SK-N-SH (cell line): Measurements from ENCODE around the gene VCAN. TPM values are rescaled to one million over a fixed set of nuclear protein-coding genes. Genes with fewer than 3 reads are reported as not detected.
A peak's percentile ranks its signal among the peaks of the same experiment; 100 is the strongest.

Experiments
- CTCF ChIA-PET: fragments of 300-600, 350-600 bp; formaldehyde crosslinking; extraction: SDS; loops from one replicate; lab custom pipeline; 2021; lab: Yijun Ruan, JAX
- POLR2A ChIA-PET: fragments of 350-600 bp; sonication (Branson Sonifier 250); formaldehyde crosslinking; extraction: SDS; loops from one replicate; lab custom pipeline; 2020; ENCODE audit warnings: antibody characterized with exemption, inconsistent platforms; lab: Yijun Ruan, JAX
- DNase-seq: peaks from one replicate; pipeline ENCODE4 v3.0.0; 2012
- H2AFZ ChIP-seq: fragments of 200-600 bp; sonication (generic); 2 replicates; pipeline ENCODE4 v1.8.1; 2016; ENCODE audit warnings: antibody characterized with exemption, mild to moderate bottlenecking, low read depth
- H3F3A ChIP-seq: fragments of 200-600 bp; sonication (generic); replicated peaks from 2 replicates; pipeline ENCODE3; 2016; ENCODE audit warnings: antibody characterized with exemption, mild to moderate bottlenecking; ENCODE audit not compliant: insufficient read depth
- H3K27ac ChIP-seq, 2 experiments: fragments of 200-500 bp in 1 of 2; fragments of 200-600 bp in 1 of 2; sonication (Bioruptor generic) in 1 of 2; sonication (generic), shearing (Covaris generic) in 1 of 2; 2 replicates each; pipeline versions ENCODE4 v1.5.1 to v1.6.1; 2014 to 2016; ENCODE audit warnings: low read depth in 2 of 2, inconsistent platforms in 1 of 2, low read length in 1 of 2, mild to moderate bottlenecking in 1 of 2, mixed read lengths in 1 of 2
- H3K27me3 ChIP-seq: fragments of 200-600 bp; sonication (generic), shearing (Covaris generic); 2 replicates; pipeline ENCODE4 v1.6.1; 2016; ENCODE audit warnings: mixed run types; ENCODE audit not compliant: insufficient read depth
- H3K36me3 ChIP-seq, 2 experiments: fragments of 200-500 bp in 1 of 2; fragments of 200-600 bp in 1 of 2; sonication (Bioruptor generic) in 1 of 2; sonication (generic) in 1 of 2; replicated peaks in 1 of 2; 2 replicates each; pipeline versions ENCODE3 to v1.5.1; 2014 to 2016; ENCODE audit warnings: low read length in 1 of 2, mild to moderate bottlenecking in 1 of 2; ENCODE audit not compliant: insufficient read depth in 2 of 2, control insufficient read depth in 1 of 2
- H3K4me1 ChIP-seq, 2 experiments: fragments of 200-500 bp in 1 of 2; fragments of 200-600 bp in 1 of 2; sonication (Bioruptor generic) in 1 of 2; sonication (generic), shearing (Covaris generic) in 1 of 2; 2 replicates each; pipeline versions ENCODE4 v1.5.1 to v1.6.1; 2014 to 2016; ENCODE audit warnings: low read depth in 1 of 2, low read length in 1 of 2, mixed run types in 1 of 2; ENCODE audit not compliant: insufficient read depth in 2 of 2, control insufficient read depth in 1 of 2
- H3K4me2 ChIP-seq: fragments of 200-600 bp; sonication (generic), shearing (Covaris generic); 2 replicates; pipeline ENCODE4 v1.6.1; 2017; ENCODE audit warnings: mixed run types
- H3K4me3 ChIP-seq, 2 experiments: fragments of 200-500 bp in 1 of 2; fragments of 200-600 bp in 1 of 2; sonication (Bioruptor generic) in 1 of 2; sonication (generic), shearing (Covaris generic) in 1 of 2; 2 replicates each; pipeline versions ENCODE4 v1.5.1 to v1.8.1; 2014 to 2016; ENCODE audit warnings: low read depth in 2 of 2, inconsistent platforms in 1 of 2, low read length in 1 of 2, mild to moderate bottlenecking in 1 of 2, mixed read lengths in 1 of 2, moderate library complexity in 1 of 2
- H3K79me2 ChIP-seq: fragments of 200-600 bp; sonication (generic); 2 replicates; pipeline ENCODE4 v1.8.1; 2017; ENCODE audit warnings: mild to moderate bottlenecking; ENCODE audit not compliant: insufficient read depth
- H3K9ac ChIP-seq: fragments of 200-600 bp; sonication (generic); 2 replicates; pipeline ENCODE4 v1.6.1; 2017; ENCODE audit warnings: mixed run types
- H3K9me2 ChIP-seq: fragments of 200-600 bp; sonication (generic); 2 replicates; pipeline ENCODE4 v1.6.1; 2017; ENCODE audit warnings: mixed run types
- H3K9me3 ChIP-seq: fragments of 200-600 bp; sonication (generic); 2 replicates; pipeline ENCODE4 v1.6.1; 2017; ENCODE audit warnings: mixed run types, mild to moderate bottlenecking, moderate library complexity
- H4K20me1 ChIP-seq: fragments of 200-600 bp; sonication (generic); 2 replicates; pipeline ENCODE4 v1.6.1; 2017; ENCODE audit warnings: mild to moderate bottlenecking, mixed run types; ENCODE audit not compliant: insufficient read depth
- EP300 ChIP-seq, 2 experiments: IDR thresholded peaks; 2 replicates each; pipeline versions ENCODE4 v1.4.0 to v1.6.1; 2012; ENCODE audit warnings: borderline replicate concordance in 1 of 2, low read depth in 1 of 2, low read length in 1 of 2
- FOSL2 ChIP-seq: IDR thresholded peaks from 2 replicates; pipeline ENCODE4 v1.4.0; 2012; ENCODE audit warnings: low read depth, mild to moderate bottlenecking, moderate library complexity, borderline replicate concordance
- FOXJ3 ChIP-seq: sonication (generic); formaldehyde crosslinking; IDR thresholded peaks from 2 replicates; pipeline ENCODE4 v1.5.1; 2020; ENCODE audit warnings: mild to moderate bottlenecking, missing genetic modification reagents
- FOXM1 ChIP-seq: IDR thresholded peaks from 2 replicates; pipeline ENCODE4 v1.4.0; 2012; ENCODE audit warnings: low read depth, mild to moderate bottlenecking
- MAX ChIP-seq: IDR thresholded peaks from 2 replicates; pipeline ENCODE4 v1.4.0; 2012; ENCODE audit warnings: low read depth
- MXI1 ChIP-seq: IDR thresholded peaks from 2 replicates; pipeline ENCODE4 v1.6.1; 2012; ENCODE audit warnings: mild to moderate bottlenecking, low read depth, low read length, improper control_type of control experiment
- PBX3 ChIP-seq: IDR thresholded peaks from 2 replicates; pipeline ENCODE4; 2012
- RAD21 ChIP-seq: IDR thresholded peaks from 2 replicates; pipeline ENCODE4 v1.6.1; 2012; ENCODE audit warnings: mild to moderate bottlenecking, low read length
- REST ChIP-seq: IDR thresholded peaks from 2 replicates; pipeline ENCODE4 v1.6.1; 2012; ENCODE audit warnings: mild to moderate bottlenecking, low read depth, low read length, moderate library complexity
- SIN3A ChIP-seq: IDR thresholded peaks from 2 replicates; pipeline ENCODE4 v1.6.1; 2012; ENCODE audit warnings: low read depth, mild to moderate bottlenecking, low read length, moderate library complexity, borderline replicate concordance
- TCF12 ChIP-seq: IDR thresholded peaks from 2 replicates; pipeline ENCODE4 v1.4.0; 2012
- YY1 ChIP-seq: IDR thresholded peaks from 2 replicates; pipeline ENCODE4 v1.4.0; 2012; ENCODE audit warnings: low read depth, mild to moderate bottlenecking
- WGBS: methylation state at CpG from one replicate; pipeline ENCODE4 v1.1.6; 2017; ENCODE audit warnings: low lambda C conversion rate; 5-methylcytosine and 5-hydroxymethylcytosine counted together
- polyA plus RNA-seq, 3 experiments: library from polyadenylated mRNA; depleted of rRNA; stranded (reverse); fragments of >200 nt; gene quantifications; 2 replicates each; pipeline ENCODE4 v1.2.3, GENCODE V29; 2012
- TF ChIP-seq, protein P1 (sequence below): fragments of 150-350 bp; IDR thresholded peaks from 2 replicates; pipeline ENCODE4 v1.6.1; 2017; ENCODE audit warnings: antibody characterized with exemption, low read length, low read depth, borderline replicate concordance

Gene VCAN
- polyA plus RNA-seq, 1 of the 3 experiments (the other 2 are of a cell fraction): 142 TPM

- peaks cover 13 to 33% of the 10 kb centered on the region in 2 experiments for H3K4me1 ChIP-seq
- H3K9me3 ChIP-seq: no peaks in the 10 kb centered on the region
- CTCF ChIA-PET: interaction anchor here (1.5 kb wide), 1 partner anchor 9 kb away, joined by 6 read pairs; no protein-coding TSS in a partner anchor
- no peak for DNase-seq
- TF ChIP-seq TCF12 (no peak), YY1 (no peak), FOXM1 (no peak), FOXJ3 (no peak), MXI1 (no peak), SIN3A (no peak), RAD21 (no peak)
- TF ChIP-seq, protein P1, sequence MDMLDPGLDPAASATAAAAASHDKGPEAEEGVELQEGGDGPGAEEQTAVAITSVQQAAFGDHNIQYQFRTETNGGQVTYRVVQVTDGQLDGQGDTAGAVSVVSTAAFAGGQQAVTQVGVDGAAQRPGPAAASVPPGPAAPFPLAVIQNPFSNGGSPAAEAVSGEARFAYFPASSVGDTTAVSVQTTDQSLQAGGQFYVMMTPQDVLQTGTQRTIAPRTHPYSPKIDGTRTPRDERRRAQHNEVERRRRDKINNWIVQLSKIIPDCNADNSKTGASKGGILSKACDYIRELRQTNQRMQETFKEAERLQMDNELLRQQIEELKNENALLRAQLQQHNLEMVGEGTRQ: no peak
- no peaks in the 10 kb centered on the region for H3K9me2 ChIP-seq
- POLR2A ChIA-PET: no interaction called here
- peak overlapping the region; percentile 21 for H3K9ac ChIP-seq
- WGBS: 87% methylated on average over 5 of the region's 5 CpGs
- no peaks in the 10 kb centered on the region for H3K27me3 ChIP-seq
- H4K20me1 ChIP-seq: no peaks in the 10 kb centered on the region; the same call in 1 of the 2 replicates
- H3K4me3 ChIP-seq: no peak overlapping the region
- H2AFZ ChIP-seq: no peak overlapping the region
- H3K27ac ChIP-seq: peak overlapping the region; percentile 73 to 89
- H3K4me2 ChIP-seq: peak overlapping the region; percentile 6; the same call in 1 of the 2 replicates
- H3K79me2 ChIP-seq: peaks cover 31% of the 10 kb centered on the region
- peaks cover 50 to 80% of the 10 kb centered on the region in 2 experiments for H3K36me3 ChIP-seq
- H3F3A ChIP-seq: peaks cover 73% of the 10 kb centered on the region
Observed at GRCh38 chr5:83554133-83554532, 82.6 kb downstream of the VCAN start.

DNA sequence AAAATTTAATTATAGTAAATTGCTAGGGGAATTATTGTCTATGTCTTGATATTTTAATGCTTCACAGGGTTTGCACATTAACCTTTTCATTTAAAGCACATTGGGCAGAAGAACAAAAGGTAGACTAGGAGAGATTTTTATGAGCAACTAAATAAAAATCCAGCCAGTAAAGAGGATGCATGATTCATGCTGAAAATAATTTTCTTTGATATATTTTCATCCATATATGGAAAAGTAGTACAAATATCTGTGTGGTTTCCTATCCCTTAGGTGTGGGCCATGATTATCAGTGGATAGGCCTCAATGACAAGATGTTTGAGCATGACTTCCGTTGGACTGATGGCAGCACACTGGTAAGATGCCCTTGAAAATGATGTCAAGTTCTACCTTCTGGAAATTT lies 83.1 kb downstream of the VCAN start:
- POLR2A ChIA-PET: no interaction called here
- peaks cover 71% of the 10 kb centered on the region for H3F3A ChIP-seq
- peaks cover 50 to 80% of the 10 kb centered on the region in 2 experiments for H3K36me3 ChIP-seq
- H2AFZ ChIP-seq: no peak overlapping the region
- peaks cover 13 to 33% of the 10 kb centered on the region in 2 experiments for H3K4me1 ChIP-seq
- H3K4me3 ChIP-seq: no peak overlapping the region
- WGBS: 33% methylated on average over 1 of the region's 1 CpG
- H3K9me3 ChIP-seq: no peaks in the 10 kb centered on the region
- peak overlapping the region; percentile 6; the same call in 1 of the 2 replicates for H3K4me2 ChIP-seq
- no peaks in the 10 kb centered on the region for H3K27me3 ChIP-seq
- no peaks in the 10 kb centered on the region; the same call in 1 of the 2 replicates for H4K20me1 ChIP-seq
- TF ChIP-seq FOSL2 (peak; percentile 56; the same call in 1 of the 2 replicates), EP300 (IDR thresholded peaks at IDR 0.05; ENCODE audit: borderline replicate concordance in 1 of 2, low read depth in 1 of 2, low read length in 1 of 2) (peak in 1 of 2 experiments; percentile 22; a peak in 1 of 4 replicates), PBX3 (peak; percentile 19; the same call in 1 of the 2 replicates), REST (no peak), MAX (0 out of 2 replicates have a peak, but pooled peaks have one; percentile 13)
- CTCF ChIA-PET: no interaction called here
- H3K9me2 ChIP-seq: no peaks in the 10 kb centered on the region
- DNase-seq: no peak
- peaks cover 27% of the 10 kb centered on the region for H3K79me2 ChIP-seq
- H3K9ac ChIP-seq: peak overlapping the region; percentile 21
- H3K27ac ChIP-seq: peak overlapping the region; percentile 73 to 89
